Ishikawa (cell line): ENCODE results near the gene ANKRD11.

Source experiments
- CEBPB ChIP-seq: IDR thresholded peaks from 2 replicates; pipeline ENCODE4 v1.6.1; 2012
- EGR1 ChIP-seq: IDR thresholded peaks from 2 replicates; pipeline ENCODE4 v1.6.1; 2012
- EP300 ChIP-seq: IDR thresholded peaks from 2 replicates; pipeline ENCODE4 v1.6.1; 2012; ENCODE audit warnings: borderline replicate concordance
- FOXM1 ChIP-seq: IDR thresholded peaks from 2 replicates; pipeline ENCODE4 v1.6.1; 2012; ENCODE audit warnings: low read depth, borderline replicate concordance
- NFIC ChIP-seq: IDR thresholded peaks from 2 replicates; pipeline ENCODE4 v1.6.1; 2012
- RAD21 ChIP-seq: IDR thresholded peaks from 2 replicates; pipeline ENCODE4 v1.6.1; 2012; ENCODE audit warnings: low read depth
- TAF1 ChIP-seq: IDR thresholded peaks from 2 replicates; pipeline ENCODE4 v1.6.1; 2012; ENCODE audit warnings: low read depth, mild to moderate bottlenecking
- TCF12 ChIP-seq: IDR thresholded peaks from 2 replicates; pipeline ENCODE4 v1.6.1; 2012; ENCODE audit warnings: low read depth
- YY1 ChIP-seq: IDR thresholded peaks from 2 replicates; pipeline ENCODE4 v1.6.1; 2012; ENCODE audit warnings: low read depth
- TF ChIP-seq, protein P1 (sequence below): IDR thresholded peaks from 2 replicates; pipeline ENCODE4 v1.6.1; 2012
- TF ChIP-seq, protein P2 (sequence below): IDR thresholded peaks from 2 replicates; pipeline ENCODE4 v1.6.1; 2012; ENCODE audit warnings: low read depth, mild to moderate bottlenecking
- TF ChIP-seq, protein P3 (sequence below): IDR thresholded peaks from 2 replicates; pipeline ENCODE4 v1.6.1; 2012

DNA sequence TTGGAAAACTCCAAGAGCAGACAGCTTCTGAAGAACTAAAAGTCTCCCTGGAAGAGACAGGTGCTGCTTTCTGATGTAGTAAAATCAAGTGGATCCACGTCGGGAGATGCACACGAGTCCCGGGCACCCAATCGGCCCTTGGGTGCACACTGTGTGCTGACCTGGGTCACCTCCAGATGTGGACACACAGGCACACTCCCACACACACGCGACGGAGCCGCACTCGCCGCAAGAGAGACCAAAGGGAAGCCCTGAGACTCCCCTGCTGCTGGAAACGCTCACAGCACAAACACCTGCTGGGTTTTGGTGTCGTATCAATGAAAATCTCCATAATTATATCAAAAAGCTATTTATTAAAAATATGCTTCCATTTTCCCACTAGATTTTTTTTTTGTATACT is 94.2 kb downstream of the ANKRD11 start:
- no peak for TF ChIP-seq TCF12
- no peak for TF ChIP-seq NFIC
- no peak for TF ChIP-seq EP300
- TF ChIP-seq TAF1 = no peak
- TF ChIP-seq, protein P1, sequence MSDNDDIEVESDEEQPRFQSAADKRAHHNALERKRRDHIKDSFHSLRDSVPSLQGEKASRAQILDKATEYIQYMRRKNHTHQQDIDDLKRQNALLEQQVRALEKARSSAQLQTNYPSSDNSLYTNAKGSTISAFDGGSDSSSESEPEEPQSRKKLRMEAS = no peak
- no peak for TF ChIP-seq FOXM1
- TF ChIP-seq, protein P2, sequence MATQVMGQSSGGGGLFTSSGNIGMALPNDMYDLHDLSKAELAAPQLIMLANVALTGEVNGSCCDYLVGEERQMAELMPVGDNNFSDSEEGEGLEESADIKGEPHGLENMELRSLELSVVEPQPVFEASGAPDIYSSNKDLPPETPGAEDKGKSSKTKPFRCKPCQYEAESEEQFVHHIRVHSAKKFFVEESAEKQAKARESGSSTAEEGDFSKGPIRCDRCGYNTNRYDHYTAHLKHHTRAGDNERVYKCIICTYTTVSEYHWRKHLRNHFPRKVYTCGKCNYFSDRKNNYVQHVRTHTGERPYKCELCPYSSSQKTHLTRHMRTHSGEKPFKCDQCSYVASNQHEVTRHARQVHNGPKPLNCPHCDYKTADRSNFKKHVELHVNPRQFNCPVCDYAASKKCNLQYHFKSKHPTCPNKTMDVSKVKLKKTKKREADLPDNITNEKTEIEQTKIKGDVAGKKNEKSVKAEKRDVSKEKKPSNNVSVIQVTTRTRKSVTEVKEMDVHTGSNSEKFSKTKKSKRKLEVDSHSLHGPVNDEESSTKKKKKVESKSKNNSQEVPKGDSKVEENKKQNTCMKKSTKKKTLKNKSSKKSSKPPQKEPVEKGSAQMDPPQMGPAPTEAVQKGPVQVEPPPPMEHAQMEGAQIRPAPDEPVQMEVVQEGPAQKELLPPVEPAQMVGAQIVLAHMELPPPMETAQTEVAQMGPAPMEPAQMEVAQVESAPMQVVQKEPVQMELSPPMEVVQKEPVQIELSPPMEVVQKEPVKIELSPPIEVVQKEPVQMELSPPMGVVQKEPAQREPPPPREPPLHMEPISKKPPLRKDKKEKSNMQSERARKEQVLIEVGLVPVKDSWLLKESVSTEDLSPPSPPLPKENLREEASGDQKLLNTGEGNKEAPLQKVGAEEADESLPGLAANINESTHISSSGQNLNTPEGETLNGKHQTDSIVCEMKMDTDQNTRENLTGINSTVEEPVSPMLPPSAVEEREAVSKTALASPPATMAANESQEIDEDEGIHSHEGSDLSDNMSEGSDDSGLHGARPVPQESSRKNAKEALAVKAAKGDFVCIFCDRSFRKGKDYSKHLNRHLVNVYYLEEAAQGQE = no peak
- no peak for TF ChIP-seq YY1
- no peak for TF ChIP-seq RAD21
- no peak for TF ChIP-seq EGR1
- no peak for TF ChIP-seq CEBPB
- TF ChIP-seq, protein P3, sequence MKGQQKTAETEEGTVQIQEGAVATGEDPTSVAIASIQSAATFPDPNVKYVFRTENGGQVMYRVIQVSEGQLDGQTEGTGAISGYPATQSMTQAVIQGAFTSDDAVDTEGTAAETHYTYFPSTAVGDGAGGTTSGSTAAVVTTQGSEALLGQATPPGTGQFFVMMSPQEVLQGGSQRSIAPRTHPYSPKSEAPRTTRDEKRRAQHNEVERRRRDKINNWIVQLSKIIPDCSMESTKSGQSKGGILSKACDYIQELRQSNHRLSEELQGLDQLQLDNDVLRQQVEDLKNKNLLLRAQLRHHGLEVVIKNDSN = no peak
